ENCODE measurements around the gene RTEL1.

Gene RTEL1

DNA sequence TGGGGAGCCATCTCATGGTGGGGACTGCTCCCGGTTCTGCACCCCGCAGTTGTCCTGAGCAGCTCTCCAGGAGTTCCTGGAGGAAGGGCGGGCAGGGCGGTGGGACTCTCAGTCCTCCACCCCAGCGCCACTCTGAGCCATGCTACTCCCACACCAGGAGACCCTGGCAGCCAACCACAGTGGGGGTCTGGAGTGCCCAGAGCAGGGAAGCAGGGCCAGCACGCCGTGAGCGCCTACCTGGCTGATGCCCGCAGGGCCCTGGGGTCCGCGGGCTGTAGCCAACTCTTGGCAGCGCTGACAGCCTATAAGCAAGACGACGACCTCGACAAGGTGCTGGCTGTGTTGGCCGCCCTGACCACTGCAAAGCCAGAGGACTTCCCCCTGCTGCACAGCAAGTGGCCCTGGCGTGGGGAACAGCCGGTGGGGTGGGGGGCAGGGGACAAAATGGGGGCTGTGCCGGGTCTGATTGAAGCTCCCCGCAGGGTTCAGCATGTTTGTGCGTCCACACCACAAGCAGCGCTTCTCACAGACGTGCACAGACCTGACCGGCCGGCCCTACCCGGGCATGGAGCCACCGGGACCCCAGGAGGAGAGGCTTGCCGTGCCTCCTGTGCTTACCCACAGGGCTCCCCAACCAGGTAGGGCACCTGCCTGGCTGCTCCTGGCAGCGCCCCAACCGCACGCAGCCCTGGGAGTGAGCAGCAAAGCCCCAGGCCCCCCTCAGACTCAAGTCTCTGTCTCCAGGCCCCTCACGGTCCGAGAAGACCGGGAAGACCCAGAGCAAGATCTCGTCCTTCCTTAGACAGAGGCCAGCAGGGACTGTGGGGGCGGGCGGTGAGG lies 36.7 kb downstream of the RTEL1 start:
- H3K4me3 ChIP-seq (ENCODE audit: low read depth, low read length) = no peak overlapping the region
- TF ChIP-seq CTCF (IDR thresholded peaks at IDR 0.05; ENCODE audit: low read depth, low read length) = no peak

- TF ChIP-seq CTCF (IDR thresholded peaks at IDR 0.05; ENCODE audit: low read depth, low read length) = no peak
- H3K4me3 ChIP-seq (ENCODE audit: low read depth, low read length) = no peak overlapping the region
Observed at GRCh38 chr20:63695424-63696305, 37.6 kb downstream of the RTEL1 start.

DNA sequence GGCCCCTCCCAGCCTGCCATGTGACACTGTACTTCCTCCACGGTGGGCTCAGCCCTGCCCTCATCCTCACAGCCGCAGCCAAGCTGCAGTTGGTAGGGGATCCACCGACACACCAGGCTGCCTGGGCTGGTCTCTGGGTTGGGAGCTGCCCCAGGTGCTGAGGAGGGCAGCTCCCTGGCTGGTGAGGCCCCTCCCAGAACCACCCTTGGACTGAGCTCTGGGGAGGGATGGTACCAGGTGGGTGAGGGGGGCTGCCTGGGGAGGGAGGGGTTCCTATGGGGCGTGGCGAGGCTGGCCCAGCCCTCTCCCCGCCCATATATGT lies 38.2 kb downstream of the RTEL1 start:
- TF ChIP-seq CTCF (IDR thresholded peaks at IDR 0.05; ENCODE audit: low read depth, low read length) = no peak
- H3K4me3 ChIP-seq (ENCODE audit: low read depth, low read length) = no peak overlapping the region

GRCh38 chr20:63696628-63697356 lies 38.7 kb downstream of the RTEL1 start, which contains the start of gene TNFRSF6B:
Gene TNFRSF6B (plus strand): TSS chr20:63696652. CDS start chr20:63696768, 116 bp downstream.
- TF ChIP-seq CTCF (IDR thresholded peaks at IDR 0.05; ENCODE audit: low read depth, low read length) = no peak
- no peak within 1 kb of the TSS for H3K4me3 ChIP-seq (ENCODE audit: low read depth, low read length)

DNA sequence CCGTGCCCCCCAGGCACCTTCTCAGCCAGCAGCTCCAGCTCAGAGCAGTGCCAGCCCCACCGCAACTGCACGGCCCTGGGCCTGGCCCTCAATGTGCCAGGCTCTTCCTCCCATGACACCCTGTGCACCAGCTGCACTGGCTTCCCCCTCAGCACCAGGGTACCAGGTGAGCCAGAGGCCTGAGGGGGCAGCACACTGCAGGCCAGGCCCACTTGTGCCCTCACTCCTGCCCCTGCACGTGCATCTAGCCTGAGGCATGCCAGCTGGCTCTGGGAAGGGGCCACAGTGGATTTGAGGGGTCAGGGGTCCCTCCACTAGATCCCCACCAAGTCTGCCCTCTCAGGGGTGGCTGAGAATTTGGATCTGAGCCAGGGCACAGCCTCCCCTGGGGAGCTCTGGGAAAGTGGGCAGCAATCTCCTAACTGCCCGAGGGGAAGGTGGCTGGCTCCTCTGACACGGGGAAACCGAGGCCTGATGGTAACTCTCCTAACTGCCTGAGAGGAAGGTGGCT lies 39.3 kb downstream of the RTEL1 start:
- no peak overlapping the region for H3K4me3 ChIP-seq (ENCODE audit: low read depth, low read length)
- no peak for TF ChIP-seq CTCF (IDR thresholded peaks at IDR 0.05; ENCODE audit: low read depth, low read length)

- H3K4me3 ChIP-seq (ENCODE audit: low read depth, low read length) = no peak overlapping the region
- no peak for TF ChIP-seq CTCF (IDR thresholded peaks at IDR 0.05; ENCODE audit: low read depth, low read length)
Observed at GRCh38 chr20:63697868-63698545, 39.9 kb downstream of the RTEL1 start.
